Inferior parietal cortex (tissue), 1 donor: ENCODE results near the gene PALS2.

Experiments
- DNase-seq: peaks from one replicate; pipeline ENCODE4 v3.0.0-alpha.2; 2016; ENCODE audit errors: extremely low spot score

The PALS2 gene

DNA sequence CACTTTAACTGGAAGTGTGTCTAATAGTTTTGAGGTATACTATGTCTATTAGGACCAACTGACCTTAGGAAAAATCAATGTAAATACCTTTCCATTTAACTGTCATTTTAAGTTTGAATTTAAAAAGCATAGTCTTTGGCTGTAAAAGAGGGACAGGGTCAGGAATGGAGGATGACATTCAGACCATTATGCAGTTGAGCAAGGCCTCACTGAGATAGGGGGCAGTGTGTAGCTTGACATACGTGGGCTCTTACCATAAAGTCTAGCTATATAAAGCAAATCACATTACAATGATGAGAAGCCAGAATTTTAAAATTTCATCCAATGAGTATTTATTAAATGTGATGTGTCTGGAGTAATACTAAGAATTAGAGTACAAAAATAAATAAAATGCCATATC is 17.9 kb downstream of the PALS2 start:
- DNase-seq = no peak

- no peak for DNase-seq
Observed at GRCh38 chr7:24595671-24596418, 22.6 kb downstream of the PALS2 start.

GRCh38 chr7:24597014-24597413 is 23.8 kb downstream of the PALS2 start:
- no peak for DNase-seq

GRCh38 chr7:24601600-24601999 is 28.3 kb downstream of the PALS2 start:
- DNase-seq = no peak

GRCh38 chr7:24602860-24603456 is 29.7 kb downstream of the PALS2 start:
- DNase-seq = no peak

GRCh38 chr7:24604630-24605029 is 31.4 kb downstream of the PALS2 start:
- DNase-seq = no peak

GRCh38 chr7:24608504-24608903 is 35.3 kb downstream of the PALS2 start:
- DNase-seq = no peak

DNA sequence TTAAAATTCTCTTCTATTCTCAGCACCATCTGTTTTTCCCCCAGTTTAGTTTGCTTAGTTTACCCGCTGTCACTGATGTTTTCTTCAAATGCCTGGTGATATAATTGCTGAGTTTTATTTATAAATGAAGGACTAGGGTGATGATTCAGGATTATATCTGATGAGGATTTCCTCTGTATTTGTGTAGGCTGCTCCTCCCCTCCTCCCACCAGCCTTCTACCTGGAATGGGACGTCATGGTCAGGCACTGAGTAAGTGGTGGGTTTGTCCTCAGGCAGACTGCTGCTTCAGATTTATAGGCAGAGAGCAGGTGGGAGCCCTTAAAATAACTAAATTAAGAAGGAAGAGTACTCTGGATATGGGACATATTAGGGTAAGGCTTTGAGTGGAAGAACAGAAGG is 35.8 kb downstream of the PALS2 start:
- no peak for DNase-seq

- DNase-seq = no peak
Observed at GRCh38 chr7:24609570-24609969, 36.3 kb downstream of the PALS2 start.

DNA sequence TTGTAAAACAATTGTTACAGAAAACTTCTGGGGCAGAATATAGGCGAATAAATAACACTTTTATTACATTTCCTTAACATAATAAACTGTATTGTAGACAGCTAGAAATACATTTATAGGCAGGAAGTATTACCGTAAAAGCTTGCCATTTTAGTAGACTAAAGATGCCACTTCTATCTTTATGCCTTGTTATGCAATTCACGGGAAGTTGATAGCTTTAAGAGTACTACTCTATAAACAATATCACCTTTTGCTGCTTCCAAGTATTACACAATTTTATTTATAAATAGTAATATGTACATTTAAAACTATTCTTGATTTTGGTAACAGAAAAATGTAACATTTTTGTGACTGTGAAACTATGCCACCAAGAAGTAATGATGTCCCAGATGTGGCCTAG is 37.9 kb downstream of the PALS2 start:
- no peak for DNase-seq

- no peak for DNase-seq
Observed at GRCh38 chr7:24617957-24618616, 44.8 kb downstream of the PALS2 start.

DNA sequence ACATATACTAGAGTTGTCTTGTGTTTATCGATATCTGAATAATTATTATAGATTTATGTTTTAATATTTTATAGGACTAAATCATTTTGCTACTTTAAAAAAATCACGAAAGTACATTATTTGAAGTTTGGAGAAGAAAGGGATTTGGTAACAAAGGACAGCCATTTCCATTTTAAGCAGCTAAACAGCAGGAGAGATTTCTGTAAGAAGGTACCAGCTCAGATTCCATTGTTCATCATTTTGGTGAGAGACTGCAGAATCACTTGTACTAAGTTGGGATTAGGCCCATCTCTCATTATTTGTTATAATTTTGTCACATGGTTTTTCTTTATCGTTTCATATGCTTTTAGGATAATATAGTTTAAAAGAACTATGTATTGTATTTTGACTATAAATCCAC is 46.7 kb downstream of the PALS2 start:
- no peak for DNase-seq

- DNase-seq = no peak
Observed at GRCh38 chr7:24622646-24623182, 49.5 kb downstream of the PALS2 start.
